Adrenal gland (tissue), 5 donors: Measurements from ENCODE around the gene ANKLE2.
"Not testable (repeated sequence)": the region's sequence is repeated elsewhere in the genome, so short reads cannot be mapped to it uniquely, and the experiment has no call there.

ENCODE experiments used
- CTCF ChIP-seq, 6 experiments: fragments of 450-650 bp in 4 of 6; fragments of 200-600 bp in 2 of 6; sonication (generic) in 1 of 6; IDR thresholded peaks; 1 replicate in 5 of 6; 2 replicates in 1 of 6; pipeline versions ENCODE4 v1.5.1 to v1.8.0; 2016 to 2021; ENCODE audit warnings: antibody characterized with exemption in 6 of 6, mild to moderate bottlenecking in 2 of 6, moderate library complexity in 1 of 6
- POLR2A ChIP-seq, 2 donors: fragments of 450-650 bp; IDR thresholded peaks; one replicate each; pipeline ENCODE4 v1.6.1; 2017; ENCODE audit warnings: antibody characterized with exemption in 2 of 2, mild to moderate bottlenecking in 2 of 2, moderate library complexity in 1 of 2
- donor health status: DM: no; HTN: no; CAD: no.

- TF ChIP-seq CTCF, POLR2A (IDR thresholded peaks at IDR 0.05): not testable (repeated sequence)
These were observed 2.8 kb downstream of the ANKLE2 start for GRCh38 chr12:132758825-132759224.
